Testis (tissue), 2 donors: ENCODE data around the gene GRWD1.

Experiments
- CTCF ChIP-seq, 3 experiments: fragments of 450-650 bp in 2 of 3; fragments of 200-600 bp in 1 of 3; sonication (generic) in 1 of 3; IDR thresholded peaks; one replicate each; pipeline ENCODE4 v1.5.1; 2016 to 2019; ENCODE audit warnings: antibody characterized with exemption in 3 of 3, mild to moderate bottlenecking in 2 of 3, moderate library complexity in 1 of 3
- POLR2A ChIP-seq: fragments of 450-650 bp; IDR thresholded peaks from one replicate; pipeline ENCODE4 v1.6.1; 2017; ENCODE audit warnings: antibody characterized with exemption, mild to moderate bottlenecking, moderate library complexity

GRCh38 chr19:48417421-48417820, 28.4 kb upstream of the GRWD1 start:
- TF ChIP-seq CTCF (IDR thresholded peaks at IDR 0.05) (no peak), POLR2A (no peak)
